ENCODE data around the gene DNAJA3. TPM values are rescaled to one million over a fixed set of nuclear protein-coding genes. Genes with fewer than 3 reads are reported as not detected.

The DNAJA3 gene
- total and polyA plus RNA-seq, 2 of the 4 experiments (the other 2 are of a cell fraction), result 38.0 to 40.2 TPM

DNA sequence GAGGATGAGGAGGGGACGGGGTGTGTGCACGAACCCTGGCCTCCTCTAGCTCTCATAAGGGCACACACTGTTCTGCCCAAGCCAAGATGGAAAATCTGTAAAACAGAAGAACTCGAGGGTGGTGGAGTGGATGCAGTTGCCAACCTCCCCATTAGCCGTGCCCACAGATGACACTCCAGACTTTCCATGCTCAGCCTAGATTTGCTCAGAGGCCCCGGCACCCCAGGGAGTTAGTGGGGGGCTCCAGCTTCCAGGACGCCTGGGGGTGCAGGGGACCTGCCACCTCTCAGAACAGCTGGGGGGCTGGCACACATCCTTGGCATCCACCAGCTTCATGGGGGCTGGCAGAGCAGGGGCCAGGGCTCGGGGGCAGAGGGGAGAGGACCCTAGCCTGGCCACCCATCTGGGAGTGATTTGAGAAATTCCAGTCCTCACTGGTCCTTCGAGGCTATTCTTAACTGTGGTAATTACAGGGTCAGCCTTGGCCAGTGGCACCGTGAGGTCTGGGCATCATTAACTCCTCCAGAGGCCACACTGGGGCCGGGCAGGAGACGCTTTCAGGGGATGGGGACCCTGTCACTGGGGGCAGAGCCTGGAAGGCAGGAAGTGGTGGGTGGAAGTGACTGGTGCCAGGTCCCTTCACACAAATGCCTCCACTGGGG lies 39.7 kb upstream of the DNAJA3 start:
- Histone ChIP-seq H4K5ac (ENCODE audit: low read depth, low read length) (no peak overlapping the region), H3K23ac (ENCODE audit: low read depth, low read length) (no peak overlapping the region), H3K9me3 (ENCODE audit: control insufficient read depth, insufficient read depth, low read length) (no peaks in the 10 kb centered on the region), H3K14ac (replicated peaks; ENCODE audit: low read depth, low read length) (no peak overlapping the region), H3K36me3 (ENCODE audit: control insufficient read depth, insufficient read depth, low read length) (peaks cover 35% of the 10 kb centered on the region), H2AK9ac (replicated peaks; ENCODE audit: low read depth, low read length, poor library complexity) (peak overlapping the region; percentile 86), H3K4ac (ENCODE audit: low read depth, low read length) (peak overlapping the region; percentile 59; the same call in 1 of the 2 replicates), H4K20me1 (ENCODE audit: insufficient read depth, low read length) (peaks cover 63% of the 10 kb centered on the region), H2BK15ac (ENCODE audit: low read depth, low read length) (no peak overlapping the region), H3K4me1 (ENCODE audit: control insufficient read depth, insufficient read depth, low read length) (peaks cover 33% of the 10 kb centered on the region), H2BK20ac (ENCODE audit: low read depth, low read length) (no peak overlapping the region), H3K27ac (ENCODE audit: insufficient read depth, low read length) (peak overlapping the region; percentile 23; the same call in 1 of the 2 replicates), H3K9ac (ENCODE audit: low read depth, low read length) (no peak overlapping the region), H3K56ac (ENCODE audit: extremely low read depth, insufficient read depth, low read length) (no peak overlapping the region), H2BK120ac (ENCODE audit: low read depth, low read length) (no peak overlapping the region), H2BK5ac (ENCODE audit: low read depth, low read length, poor library complexity, severe bottlenecking) (peak overlapping the region; percentile 15), H3K4me3 (ENCODE audit: insufficient read depth, low read depth, low read length) (no peak overlapping the region), H4K91ac (ENCODE audit: insufficient read depth, low read depth, low read length) (peak overlapping the region; percentile 47; the same call in 1 of the 2 replicates), H4K8ac (ENCODE audit: low read depth in 2 of 2, low read length in 2 of 2) (0 out of 4 replicates have a peak overlapping the region, but pooled peaks of 1 of the 2 experiments have one; percentile 9), H3K4me2 (ENCODE audit: low read depth, low read length) (no peak overlapping the region), H3K9me1 (ENCODE audit: insufficient read depth, low read length) (peaks cover 21% of the 10 kb centered on the region), H2AFZ (replicated peaks; ENCODE audit: low read length, poor library complexity) (no peak overlapping the region), H3K79me1 (ENCODE audit: low read depth in 1 of 2, low read length in 2 of 2) (peaks cover 0 to 81% of the 10 kb centered on the region in 2 experiments; a peak in 2 of 4 replicates), H3K27me3 (ENCODE audit: control insufficient read depth, insufficient read depth, low read length) (no peaks in the 10 kb centered on the region), H2AK5ac (ENCODE audit: low read depth, low read length) (peak overlapping the region; percentile 90), H3K18ac (ENCODE audit: low read depth, low read length) (no peak overlapping the region)
- 58% methylated on average over 2 of the region's 11 CpGs; no CpG with 5 or more reads in 1 of the 2 experiments for WGBS, 2 experiments (ENCODE audit: extremely low coverage in 2 of 2, insufficient read length in 1 of 2)
- dilution Hi-C loops (cut with HindIII; ENCODE audit: low sequenced_read_pairs, unreplicated experiment), result no loop called here
- ChIA-PET POLR2A (ENCODE audit: unreplicated experiment) (interaction anchor here (1.4 kb wide), 1 partner anchor 8 kb away, joined by 4 read pairs; no protein-coding TSS in a partner anchor), CTCF (interaction anchor here (2.4 kb wide), 1 partner anchor 16 kb away, joined by 7 read pairs; no protein-coding TSS in a partner anchor)
- DNase-seq, result no peak
- intact Hi-C loops (cut with micrococcal nuclease), result no loop called here
- no peak for TF ChIP-seq RAD21 (IDR thresholded peaks at IDR 0.05; ENCODE audit: low read length)
- TF ChIP-seq SMC3 (IDR thresholded peaks at IDR 0.05; ENCODE audit: low read depth, low read length), result 0 out of 2 replicates have a peak, but pooled peaks have one; percentile 1
- TF ChIP-seq RFX5 (IDR thresholded peaks at IDR 0.05; ENCODE audit: low read depth, low read length), result no peak
- TF ChIP-seq POLR2A (IDR thresholded peaks at IDR 0.05; ENCODE audit: low read depth, low read length), result peak; percentile 5; the same call in 1 of the 2 replicates
- TF ChIP-seq MXI1 (IDR thresholded peaks at IDR 0.05; ENCODE audit: borderline replicate concordance, low read depth, low read length), result no peak
- no peak for TF ChIP-seq MAFK (IDR thresholded peaks at IDR 0.05; ENCODE audit: low read depth, low read length)
- TF ChIP-seq RCOR1 (IDR thresholded peaks at IDR 0.05; ENCODE audit: insufficient replicate concordance, low read length), result no peak
- ATAC-seq (ENCODE audit: low read depth), result peak; percentile 7
- in situ Hi-C loops (cut with MboI; ENCODE audit: low sequenced_read_pairs), result no loop called here
- BruUV-seq (replicated peaks), result no TSS peak
